ENCODE measurements around the gene GAS2L2. TPM values are rescaled to one million over a fixed set of nuclear protein-coding genes. Genes with fewer than 3 reads are reported as not detected.
A peak's percentile ranks its signal among the peaks of the same experiment; 100 is the strongest.

The GAS2L2 gene
- total RNA-seq, 4 donors from 2014 or later = not detected

- H3K27ac ChIP-seq = peak within 1 kb of the TSS in 1 of 3 donors; percentile 24
- H3K4me1 ChIP-seq = peaks cover 35 to 39% of the 10 kb centered on the region in 2 donors
Measured at GRCh38 chr17:35731239-35731916, 21.7 kb downstream of the GAS2L2 start, which contains the start of gene RASL10B. RASL10B (plus strand) TSS chr17:35731639; CDS start chr17:35735185, 3,546 bp downstream.

DNA sequence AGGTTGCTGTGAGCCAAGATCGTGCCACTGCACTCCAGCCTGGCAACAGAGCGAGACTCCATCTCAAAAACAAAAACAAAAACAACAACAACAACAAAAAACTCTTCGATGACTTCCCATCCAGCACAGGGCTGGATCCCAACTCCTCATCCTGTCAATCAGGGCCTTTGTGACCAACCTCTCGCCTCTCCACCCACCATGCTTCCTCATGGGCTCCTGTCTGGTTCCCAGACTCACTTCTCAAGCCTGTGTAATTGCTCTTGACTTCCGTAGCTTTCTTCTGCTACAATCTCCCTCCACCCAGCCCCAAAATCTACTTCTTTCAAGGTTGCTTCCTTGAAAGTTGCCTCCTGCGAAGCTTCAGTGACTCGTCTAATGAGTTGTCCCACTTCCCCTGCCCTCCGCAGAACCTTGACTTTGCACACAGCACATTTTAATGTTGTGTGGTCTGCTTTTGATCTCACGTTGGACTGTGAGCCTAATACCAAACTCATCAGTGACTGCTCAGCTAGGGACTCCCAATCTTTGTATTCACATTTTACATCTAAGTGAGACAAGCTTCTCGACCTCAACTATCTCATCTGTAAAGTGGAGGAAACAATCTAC, 22.5 kb downstream of the GAS2L2 start:
- Histone ChIP-seq H3K36me3 (peaks cover under 1 to 3% of the 10 kb centered on the region in 2 donors), H3K4me3 (replicated peaks in 1 of 3) (no peak overlapping the region), H3K9me3 (no peaks in the 10 kb centered on the region), H3K4me1 (peaks cover 30 to 38% of the 10 kb centered on the region in 2 donors), H3K27ac (no peak overlapping the region), H3K27me3 (no peaks in the 10 kb centered on the region)
- TF ChIP-seq, protein P1, sequence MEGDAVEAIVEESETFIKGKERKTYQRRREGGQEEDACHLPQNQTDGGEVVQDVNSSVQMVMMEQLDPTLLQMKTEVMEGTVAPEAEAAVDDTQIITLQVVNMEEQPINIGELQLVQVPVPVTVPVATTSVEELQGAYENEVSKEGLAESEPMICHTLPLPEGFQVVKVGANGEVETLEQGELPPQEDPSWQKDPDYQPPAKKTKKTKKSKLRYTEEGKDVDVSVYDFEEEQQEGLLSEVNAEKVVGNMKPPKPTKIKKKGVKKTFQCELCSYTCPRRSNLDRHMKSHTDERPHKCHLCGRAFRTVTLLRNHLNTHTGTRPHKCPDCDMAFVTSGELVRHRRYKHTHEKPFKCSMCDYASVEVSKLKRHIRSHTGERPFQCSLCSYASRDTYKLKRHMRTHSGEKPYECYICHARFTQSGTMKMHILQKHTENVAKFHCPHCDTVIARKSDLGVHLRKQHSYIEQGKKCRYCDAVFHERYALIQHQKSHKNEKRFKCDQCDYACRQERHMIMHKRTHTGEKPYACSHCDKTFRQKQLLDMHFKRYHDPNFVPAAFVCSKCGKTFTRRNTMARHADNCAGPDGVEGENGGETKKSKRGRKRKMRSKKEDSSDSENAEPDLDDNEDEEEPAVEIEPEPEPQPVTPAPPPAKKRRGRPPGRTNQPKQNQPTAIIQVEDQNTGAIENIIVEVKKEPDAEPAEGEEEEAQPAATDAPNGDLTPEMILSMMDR (IDR thresholded peaks at IDR 0.05) = no peak
- TF ChIP-seq POLR2A (IDR thresholded peaks at IDR 0.05) = no peak
- intact Hi-C loops (cut with DNase I) = no loop called here
- 88 to 89% methylated on average over 10 of the region's 10 CpGs for WGBS, 2 donors
- no peak for DNase-seq

More at GRCh38 chr17:35731239-35731916, 21.7 kb downstream of the GAS2L2 start, which contains the start of gene RASL10B:
- no peaks in the 10 kb centered on the region for H3K36me3 ChIP-seq
- DNase-seq = peak; percentile 58 to 68
- WGBS, 2 donors = 0 to 9% methylated on average over 4 to 13 of the region's 44 CpGs
- TF ChIP-seq, protein P1 (IDR thresholded peaks at IDR 0.05) = no peak
- TF ChIP-seq POLR2A (IDR thresholded peaks at IDR 0.05) = peak in 1 of 2 donors; percentile 36
- no peaks in the 10 kb centered on the region for H3K27me3 ChIP-seq
- H3K9me3 ChIP-seq = no peaks in the 10 kb centered on the region
- H3K4me3 ChIP-seq (replicated peaks in 1 of 3) = peak within 1 kb of the TSS in 2 of 3 donors; percentile 40 to 80
- intact Hi-C loops (cut with DNase I) = no loop called here

GRCh38 chr17:35729405-35729833, 23.6 kb downstream of the GAS2L2 start:
- WGBS, 2 donors = 86 to 88% methylated on average over 4 of the region's 4 CpGs
- intact Hi-C loops (cut with DNase I) = no loop called here
- H3K36me3 ChIP-seq = peaks cover 11 to 13% of the 10 kb centered on the region in 2 donors
- DNase-seq = no peak
- H3K27ac ChIP-seq = no peak overlapping the region
- H3K4me3 ChIP-seq (replicated peaks in 1 of 3) = no peak overlapping the region
- H3K9me3 ChIP-seq = no peaks in the 10 kb centered on the region
- peaks cover 23 to 32% of the 10 kb centered on the region in 2 donors for H3K4me1 ChIP-seq
- H3K27me3 ChIP-seq = no peaks in the 10 kb centered on the region
- TF ChIP-seq, protein P1 (IDR thresholded peaks at IDR 0.05) = no peak
- no peak for TF ChIP-seq POLR2A (IDR thresholded peaks at IDR 0.05)

- no peak overlapping the region for H3K4me3 ChIP-seq (replicated peaks in 1 of 3)
- intact Hi-C loops (cut with DNase I) = no loop called here
- TF ChIP-seq, protein P1 (IDR thresholded peaks at IDR 0.05) = no peak
- TF ChIP-seq POLR2A (IDR thresholded peaks at IDR 0.05) = no peak
- H3K36me3 ChIP-seq = peaks cover 19 to 22% of the 10 kb centered on the region in 2 donors
- no peak for DNase-seq
- no peak overlapping the region for H3K27ac ChIP-seq
- no peaks in the 10 kb centered on the region for H3K9me3 ChIP-seq
- H3K4me1 ChIP-seq = peaks cover 23 to 32% of the 10 kb centered on the region in 2 donors
- 94% methylated on average over 3 of the region's 3 CpGs for WGBS, 2 donors
- no peaks in the 10 kb centered on the region for H3K27me3 ChIP-seq
Measured at GRCh38 chr17:35728551-35728950, 24.5 kb downstream of the GAS2L2 start.

- DNase-seq = no peak
- intact Hi-C loops (cut with DNase I) = no loop called here
- Histone ChIP-seq H3K36me3 (peaks cover 19 to 25% of the 10 kb centered on the region in 2 donors), H3K27ac (no peak overlapping the region), H3K27me3 (no peaks in the 10 kb centered on the region), H3K9me3 (no peaks in the 10 kb centered on the region), H3K4me1 (peaks cover 22 to 32% of the 10 kb centered on the region in 2 donors), H3K4me3 (replicated peaks in 1 of 3) (no peak overlapping the region)
- WGBS, 2 donors = 91 to 92% methylated on average over 5 of the region's 5 CpGs
- TF ChIP-seq, protein P1 (IDR thresholded peaks at IDR 0.05) = no peak
- no peak for TF ChIP-seq POLR2A (IDR thresholded peaks at IDR 0.05)
Measured at GRCh38 chr17:35727635-35728034, 25.4 kb downstream of the GAS2L2 start.

Data from thyroid gland (tissue), 4 donors.